8988T (cell line): ENCODE results near the gene B3GNT5.
A peak's percentile ranks its signal among the peaks of the same experiment; 100 is the strongest.

Experiments used
- DNase-seq: peaks from one replicate; pipeline ENCODE4 v3.0.0; 2011

B3GNT5 gene

DNA sequence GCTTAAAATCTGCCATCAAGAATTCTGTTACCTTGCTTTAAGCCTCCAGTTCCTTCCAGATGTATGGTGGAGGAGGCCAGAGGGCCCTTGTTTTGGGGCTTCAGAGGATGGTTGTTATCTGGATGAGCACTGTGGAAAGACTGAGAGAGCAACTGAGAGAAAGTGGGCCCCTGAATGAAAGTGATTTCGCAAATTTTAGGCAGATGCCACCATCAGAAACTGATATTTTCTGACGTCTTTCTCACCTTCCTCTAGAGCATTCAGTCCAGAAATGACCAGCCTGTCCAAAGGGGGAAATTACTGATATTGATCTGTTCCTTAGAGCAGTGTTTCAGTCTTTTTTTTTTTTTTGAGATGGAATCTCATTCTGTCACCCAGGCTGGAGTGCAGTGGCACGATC, 13.4 kb downstream of the B3GNT5 start:
- DNase-seq, result no peak

GRCh38 chr3:183267140-183267539, 14.1 kb downstream of the B3GNT5 start:
- DNase-seq, result no peak

DNA sequence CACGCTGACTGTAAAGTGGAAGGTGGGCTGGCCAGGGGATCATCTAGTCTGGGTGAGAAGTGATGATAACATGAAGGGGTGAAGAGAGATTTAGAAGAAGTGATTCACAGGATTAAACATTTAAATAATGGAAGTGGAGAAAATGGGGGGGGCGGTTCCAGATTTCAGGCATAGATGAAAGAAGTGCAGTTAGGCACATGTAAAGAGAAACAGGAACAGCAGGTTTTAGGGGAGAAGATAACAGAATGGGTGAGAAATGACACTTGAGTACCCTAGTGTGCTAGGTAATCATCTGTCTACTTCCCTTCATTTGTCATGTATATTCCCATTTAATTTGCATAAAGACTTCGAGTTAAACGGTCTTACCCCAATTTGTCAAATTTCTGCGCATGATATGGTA, 15.3 kb downstream of the B3GNT5 start:
- DNase-seq, result no peak

GRCh38 chr3:183269345-183269744, 16.3 kb downstream of the B3GNT5 start:
- DNase-seq, result no peak

GRCh38 chr3:183270344-183270743, 17.3 kb downstream of the B3GNT5 start:
- DNase-seq, result no peak

DNA sequence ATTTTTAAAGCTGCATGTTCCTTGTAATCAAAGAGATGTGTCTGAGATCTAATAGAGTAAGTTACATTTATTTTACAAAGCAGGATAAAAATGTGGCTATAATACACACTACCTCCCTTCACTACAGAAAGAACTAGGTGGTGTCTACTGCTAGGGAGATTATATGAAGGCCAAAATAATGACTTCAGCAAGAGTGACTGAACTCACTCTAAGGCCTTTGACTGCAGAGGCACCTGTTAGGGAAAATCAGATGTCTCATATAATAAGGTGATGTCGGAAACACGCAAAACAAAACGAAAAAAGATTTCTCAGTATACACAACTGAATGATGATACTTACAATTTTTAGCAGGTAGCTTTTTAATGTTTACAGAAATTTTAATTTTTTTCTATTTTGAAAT, 19.1 kb downstream of the B3GNT5 start:
- no peak for DNase-seq

DNA sequence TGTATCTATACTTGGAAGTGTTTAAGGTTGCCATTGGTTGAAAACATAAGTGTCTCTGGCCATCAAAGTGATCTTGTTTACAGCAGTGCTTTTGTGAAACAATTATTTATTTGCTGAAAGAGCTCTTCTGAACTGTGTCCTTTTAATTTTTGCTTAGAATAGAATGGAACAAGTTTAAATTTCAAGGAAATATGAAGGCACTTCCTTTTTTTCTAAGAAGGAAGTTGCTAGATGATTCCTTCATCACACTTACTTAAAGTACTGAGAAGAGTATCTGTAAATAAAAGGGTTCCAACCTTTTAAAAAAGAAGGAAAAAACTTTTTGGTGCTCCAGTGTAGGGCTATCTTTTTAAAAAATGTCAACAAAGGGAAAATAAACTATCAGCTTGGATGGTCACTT, 19.7 kb downstream of the B3GNT5 start:
- no peak for DNase-seq

GRCh38 chr3:183274609-183275008, 21.6 kb downstream of the B3GNT5 start:
- DNase-seq, result no peak

DNA sequence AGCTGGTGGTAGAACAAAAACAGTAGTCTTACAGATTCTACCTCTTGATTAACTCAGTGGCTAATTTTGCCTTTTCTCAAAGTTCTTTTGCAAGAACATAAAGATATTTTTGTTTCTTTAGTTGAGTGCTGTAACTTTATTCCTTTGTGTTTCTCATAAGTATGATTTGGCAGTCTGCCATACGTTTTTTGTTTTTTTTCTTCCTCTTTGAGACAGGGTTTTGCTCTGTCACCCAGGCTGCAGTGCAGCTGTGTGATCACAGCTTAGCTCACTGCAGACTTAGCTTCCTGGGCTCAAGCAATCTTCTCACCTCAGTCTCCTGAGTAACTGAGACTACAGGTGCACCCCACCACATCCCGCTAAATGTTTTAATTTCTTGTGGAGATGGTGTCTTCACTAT, 22.4 kb downstream of the B3GNT5 start:
- DNase-seq, result no peak

- no peak for DNase-seq
These were observed 22.9 kb downstream of the B3GNT5 start for GRCh38 chr3:183275937-183276336.

GRCh38 chr3:183277260-183277659, 24.2 kb downstream of the B3GNT5 start:
- no peak for DNase-seq

DNA sequence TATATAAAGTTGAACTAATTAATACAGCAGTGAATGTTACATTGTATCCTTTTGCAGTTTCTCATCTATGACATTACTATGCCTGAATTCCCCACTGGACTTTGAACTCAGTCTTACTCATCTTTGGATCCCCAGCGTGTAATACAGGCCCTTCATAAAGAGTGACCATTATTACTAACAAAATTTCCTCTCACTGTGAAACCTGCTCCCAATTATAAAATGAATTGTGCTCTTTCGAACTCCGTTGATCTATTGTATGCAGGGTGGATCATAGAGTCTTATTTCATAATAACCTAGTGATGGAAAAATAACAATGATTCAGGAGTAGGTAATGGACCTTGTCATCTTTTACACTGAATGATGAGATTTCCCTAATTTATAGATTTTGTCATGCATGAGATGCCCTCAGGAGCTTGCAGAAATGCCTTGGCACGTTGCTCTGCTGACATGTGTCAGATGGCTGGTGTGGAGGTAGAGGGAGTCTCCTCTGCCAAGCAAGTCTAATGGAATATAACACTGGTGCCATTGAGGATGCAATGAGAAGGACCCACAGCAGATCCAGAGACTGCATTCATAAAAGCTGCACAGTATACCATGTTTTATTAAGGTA, 25.5 kb downstream of the B3GNT5 start:
- no peak for DNase-seq

GRCh38 chr3:183279371-183279770, 26.3 kb downstream of the B3GNT5 start:
- DNase-seq, result no peak

DNA sequence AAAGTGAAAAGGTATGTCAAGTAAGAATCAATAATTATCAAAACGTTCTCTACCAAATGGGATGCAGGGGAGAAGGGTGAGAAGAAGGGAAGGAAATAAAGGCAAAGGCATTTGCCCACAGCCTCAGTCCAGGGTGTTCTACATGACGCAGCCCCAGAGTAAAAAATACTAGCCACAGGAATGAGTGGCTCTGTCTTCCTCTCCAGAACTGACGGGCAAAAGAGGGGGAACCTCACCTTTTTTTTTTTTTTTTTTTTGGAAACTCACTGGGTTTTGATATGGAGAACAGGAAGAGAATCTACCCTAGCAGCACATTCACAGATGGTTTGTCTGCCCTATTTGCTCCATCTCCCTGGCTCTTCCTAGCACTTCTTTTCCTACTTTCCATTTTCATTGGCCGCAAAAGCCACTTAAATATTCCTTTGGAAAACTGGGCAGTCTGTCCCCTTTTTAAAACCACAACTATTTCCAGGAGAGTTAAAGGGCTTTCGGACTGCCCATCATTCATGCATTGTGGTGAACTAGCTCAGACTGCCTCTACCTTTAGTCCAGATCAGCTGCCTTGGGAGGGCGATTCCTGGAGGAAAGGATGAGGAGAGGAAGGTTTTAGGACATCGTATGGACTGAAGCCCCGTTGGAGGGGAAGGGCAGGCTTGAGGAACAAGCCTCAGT, 28.2 kb downstream of the B3GNT5 start:
- DNase-seq, result no peak

GRCh38 chr3:183283886-183284285, 30.8 kb downstream of the B3GNT5 start:
- no peak for DNase-seq

- DNase-seq, result no peak
These were observed 31.5 kb downstream of the B3GNT5 start for GRCh38 chr3:183284570-183284969.

- DNase-seq, result no peak
These were observed 32.3 kb downstream of the B3GNT5 start for GRCh38 chr3:183285318-183285717.

GRCh38 chr3:183285828-183286457, 32.9 kb downstream of the B3GNT5 start:
- peak; percentile 76 for DNase-seq

GRCh38 chr3:183287301-183287971, 34.4 kb downstream of the B3GNT5 start:
- no peak for DNase-seq

DNA sequence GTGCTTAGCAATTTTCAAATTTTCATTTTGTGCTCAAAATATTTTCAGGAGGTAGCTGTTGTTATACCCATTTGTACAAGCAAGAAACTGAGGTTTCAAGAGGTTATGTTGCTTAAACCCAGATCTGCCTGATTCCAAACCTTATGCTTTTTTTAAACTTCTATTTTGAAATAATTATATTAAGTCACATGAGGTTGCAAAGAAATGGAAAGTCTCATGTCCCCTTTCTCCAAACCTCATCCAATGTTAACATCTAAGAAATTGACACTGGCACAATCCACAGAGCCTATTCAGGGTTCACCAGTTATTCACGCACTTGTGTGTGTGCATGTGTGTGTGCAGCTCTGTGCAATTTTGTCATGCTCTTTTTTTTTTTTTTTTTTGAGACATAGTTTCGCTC, 35.1 kb downstream of the B3GNT5 start:
- no peak for DNase-seq

DNA sequence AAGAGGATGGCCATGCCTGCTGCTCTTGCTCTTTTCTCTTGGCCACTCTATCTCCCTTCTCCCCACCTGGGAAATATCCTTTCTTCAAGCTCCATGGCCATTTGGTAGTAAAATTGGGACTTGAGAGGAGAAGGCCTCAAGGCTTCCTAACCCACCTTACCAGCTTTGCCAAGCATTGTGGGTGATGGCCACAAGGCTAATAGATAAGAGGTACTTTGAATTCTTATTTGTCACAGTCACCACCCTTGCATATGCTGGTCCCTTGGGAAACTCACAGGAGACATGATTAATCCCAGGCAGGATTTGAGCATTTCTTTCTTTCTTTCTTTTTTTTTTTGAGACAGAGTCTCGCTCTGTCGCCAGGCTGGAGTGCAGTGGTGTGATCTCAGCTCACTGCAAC, 37.2 kb downstream of the B3GNT5 start:
- DNase-seq, result no peak

DNA sequence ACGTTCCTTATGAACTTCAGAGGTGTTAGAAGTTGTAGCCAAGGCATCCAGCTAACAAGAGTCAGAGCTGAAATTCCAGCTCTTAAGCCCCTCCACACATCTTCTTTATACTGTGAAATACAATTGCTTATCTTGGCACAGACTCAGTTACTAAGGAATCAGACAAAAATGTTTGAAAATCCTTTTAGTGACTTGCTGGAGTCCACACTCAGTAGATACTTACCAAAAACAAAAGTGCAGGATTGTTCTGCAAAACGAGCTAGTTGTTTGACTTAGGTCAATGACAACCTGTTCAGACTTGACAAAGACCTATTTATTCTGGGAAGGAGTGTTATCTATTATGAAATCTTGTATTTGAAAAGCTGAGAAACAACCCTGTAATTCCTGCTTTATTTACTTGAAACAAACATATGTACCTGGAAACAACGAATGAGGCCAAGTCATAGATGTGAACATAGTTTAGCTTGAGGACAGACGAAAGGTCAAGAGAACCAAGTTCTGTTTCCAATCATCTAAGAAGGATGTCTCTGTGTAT, 38.5 kb downstream of the B3GNT5 start:
- DNase-seq, result no peak

- DNase-seq, result no peak
These were observed 40.9 kb downstream of the B3GNT5 start for GRCh38 chr3:183293966-183294365.

DNA sequence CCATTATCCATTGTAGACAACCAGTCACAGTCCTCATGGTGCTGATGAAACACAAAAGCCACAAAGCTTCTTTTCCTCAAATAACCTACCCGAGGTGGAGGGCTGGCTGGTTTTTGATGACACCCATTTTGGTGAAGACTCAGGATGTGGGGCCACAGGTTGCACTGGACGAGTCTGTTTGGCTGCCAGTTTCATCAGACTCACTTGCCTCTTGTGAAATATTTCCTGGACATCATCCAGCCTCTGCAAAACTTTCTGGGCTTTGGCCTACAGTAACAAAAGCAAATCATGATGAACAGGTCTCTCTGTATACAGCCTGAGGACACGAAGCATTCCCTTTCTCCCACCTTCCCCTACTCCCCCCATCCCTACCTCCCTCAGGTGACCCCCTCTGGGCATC, 42.2 kb downstream of the B3GNT5 start:
- DNase-seq, result no peak
